GM21447 (cell line): Measurements from ENCODE around the gene RNF227.

Experiments
- ATAC-seq: cut with Tn5 transposase; IDR thresholded peaks from one replicate; pipeline ENCODE4 v1.9.1; 2021; ENCODE audit not compliant: unreplicated experiment

RNF227 gene

GRCh38 chr17:7930841-7931631, 14.9 kb upstream of the RNF227 start:
- no peak for ATAC-seq

DNA sequence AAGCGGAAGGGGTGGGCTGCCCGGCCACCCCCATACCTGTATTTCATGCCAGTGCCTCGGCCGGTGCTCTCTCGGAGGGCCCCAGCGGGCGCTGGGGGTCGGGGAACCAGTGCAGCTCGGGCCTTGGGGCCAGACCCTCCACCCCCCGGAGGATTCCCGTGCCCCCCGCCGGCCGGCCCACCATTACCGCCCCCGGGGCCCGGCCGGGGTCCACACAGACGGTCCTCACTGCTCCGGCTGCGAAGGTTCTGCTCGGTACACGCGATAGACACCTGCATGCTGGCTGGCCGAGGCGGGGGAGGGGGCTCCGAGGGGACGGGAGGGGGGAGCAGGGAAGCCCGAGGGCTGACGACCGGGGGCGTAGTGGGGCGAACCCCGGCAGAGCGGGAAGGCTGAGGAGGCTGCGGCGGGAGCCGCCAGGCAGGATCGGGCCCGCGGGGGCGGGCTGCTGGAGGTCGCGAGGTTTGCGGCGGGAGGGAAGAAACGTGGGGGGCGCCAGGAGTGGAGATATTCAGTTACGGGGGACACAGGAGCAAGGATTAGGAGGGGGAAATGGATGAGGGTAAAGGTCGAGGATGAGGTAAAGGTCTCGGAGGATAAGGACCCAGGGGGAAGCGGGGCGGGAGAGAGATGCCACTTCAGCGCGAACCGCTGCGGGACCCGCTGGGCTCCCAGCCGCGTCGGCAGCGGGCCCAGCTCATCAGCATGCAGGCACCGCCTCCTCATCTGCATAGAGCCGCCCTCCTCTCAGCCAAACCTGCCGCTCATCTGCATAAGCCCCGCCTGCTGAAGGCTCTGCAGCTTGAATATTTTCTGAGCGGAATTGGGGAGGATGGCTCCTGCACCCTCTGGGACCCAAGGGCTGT, 13.3 kb upstream of the RNF227 start, which contains the start of gene KCNAB3:
Gene KCNAB3, minus strand, starts transcription at position 699 of the 866 bp plus-strand sequence. Its CDS starts 421 bp downstream, at position 278.
- no peak for ATAC-seq

GRCh38 chr17:7927596-7927995, 11.5 kb upstream of the RNF227 start:
- no peak for ATAC-seq

GRCh38 chr17:7922845-7923628, 6.9 kb upstream of the RNF227 start:
- peak; percentile 52 for ATAC-seq

- ATAC-seq, result no peak
These were observed 6.3 kb upstream of the RNF227 start for GRCh38 chr17:7922269-7922844.

- ATAC-seq, result no peak
These were observed 719 bp upstream of the RNF227 start for GRCh38 chr17:7916808-7917207.

DNA sequence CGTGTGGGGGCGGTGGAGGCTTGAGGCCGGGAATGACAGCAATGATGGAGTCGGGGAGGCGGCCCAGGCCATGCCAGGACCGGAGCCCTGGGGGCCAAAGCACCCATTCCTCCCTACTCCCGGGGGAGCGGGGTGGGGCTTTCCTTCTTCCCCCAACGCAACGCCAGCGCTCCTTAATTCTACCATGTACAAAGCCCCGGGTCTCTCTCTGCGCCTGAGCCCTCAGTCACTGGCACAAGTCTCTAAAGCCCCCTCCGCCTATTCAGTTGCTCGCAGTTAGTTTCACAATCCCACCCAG, 245 bp upstream of the RNF227 start:
- ATAC-seq, result peak; percentile 10

- ATAC-seq, result peak; percentile 5
These were observed 894 bp downstream of the RNF227 start for GRCh38 chr17:7915179-7915610.

DNA sequence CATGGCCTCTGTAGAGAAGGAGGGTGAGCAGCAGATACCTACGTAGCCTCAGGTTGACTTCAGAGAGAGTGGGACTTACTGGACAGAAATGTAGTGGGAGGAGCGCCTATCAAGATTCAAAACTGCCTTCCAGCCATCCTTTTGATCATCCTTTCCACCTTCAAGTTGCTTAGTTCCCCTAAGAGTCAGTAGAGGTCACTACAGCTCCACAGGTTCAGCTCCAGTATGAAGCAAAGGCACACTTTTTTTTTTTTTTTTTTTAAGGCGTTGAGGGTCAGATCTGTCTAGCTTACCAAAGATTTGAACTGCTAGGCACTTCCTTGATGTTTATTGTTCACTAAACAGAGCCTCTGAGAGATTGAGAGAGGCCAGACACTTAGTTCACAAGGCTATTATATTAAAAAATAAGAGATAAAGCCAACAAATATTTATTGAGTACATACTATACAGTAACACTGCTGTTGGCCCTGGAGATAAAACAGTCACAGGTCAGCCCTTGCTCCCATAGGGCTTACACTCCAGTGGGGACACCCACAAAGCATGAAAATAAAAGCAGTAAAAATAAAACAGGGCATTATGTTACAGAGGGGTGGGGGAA, 3.1 kb downstream of the RNF227 start:
- ATAC-seq, result no peak

- ATAC-seq, result no peak
These were observed 5.0 kb downstream of the RNF227 start for GRCh38 chr17:7911116-7911515.

DNA sequence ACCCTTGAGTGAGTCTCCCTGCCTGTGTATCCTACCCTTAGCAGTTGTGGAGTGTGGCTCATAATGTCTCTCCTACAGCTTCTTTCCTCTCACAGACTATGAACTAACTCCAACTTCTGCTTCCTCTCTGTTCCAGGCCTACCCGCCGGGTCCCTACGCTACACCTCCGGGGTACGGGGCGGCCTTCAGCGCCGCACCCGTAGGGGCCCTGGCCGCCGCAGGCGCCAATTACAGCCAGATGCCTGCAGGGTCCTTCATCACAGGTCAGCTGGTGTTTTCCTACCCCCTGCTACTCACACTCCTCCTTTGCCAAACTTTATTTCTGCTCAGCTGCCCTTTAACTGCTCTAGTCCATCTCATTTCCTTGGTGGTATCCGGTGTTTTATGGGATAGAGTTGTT, 5.4 kb downstream of the RNF227 start:
- no peak for ATAC-seq

GRCh38 chr17:7910281-7910680, 5.8 kb downstream of the RNF227 start:
- ATAC-seq, result no peak

DNA sequence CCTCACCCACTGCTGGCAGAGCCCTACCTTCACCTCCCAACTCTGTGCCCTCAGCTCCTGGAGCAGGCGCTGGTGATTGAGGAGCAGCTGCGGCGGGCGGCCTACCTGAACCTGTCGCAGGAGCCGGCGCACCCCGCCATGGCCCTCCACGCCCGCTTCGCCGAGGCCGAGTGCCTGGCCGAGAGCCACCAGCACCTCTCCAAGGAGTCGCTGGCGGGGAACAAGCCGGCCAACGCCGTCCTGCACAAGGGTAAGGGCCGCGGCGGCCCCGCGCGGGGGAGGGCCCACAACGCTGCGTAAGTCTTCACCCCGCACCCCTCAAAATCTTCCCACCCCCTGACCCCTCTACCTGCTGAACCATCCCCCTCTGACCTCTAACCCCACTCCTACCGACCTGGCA, 7.0 kb downstream of the RNF227 start:
- no peak for ATAC-seq

DNA sequence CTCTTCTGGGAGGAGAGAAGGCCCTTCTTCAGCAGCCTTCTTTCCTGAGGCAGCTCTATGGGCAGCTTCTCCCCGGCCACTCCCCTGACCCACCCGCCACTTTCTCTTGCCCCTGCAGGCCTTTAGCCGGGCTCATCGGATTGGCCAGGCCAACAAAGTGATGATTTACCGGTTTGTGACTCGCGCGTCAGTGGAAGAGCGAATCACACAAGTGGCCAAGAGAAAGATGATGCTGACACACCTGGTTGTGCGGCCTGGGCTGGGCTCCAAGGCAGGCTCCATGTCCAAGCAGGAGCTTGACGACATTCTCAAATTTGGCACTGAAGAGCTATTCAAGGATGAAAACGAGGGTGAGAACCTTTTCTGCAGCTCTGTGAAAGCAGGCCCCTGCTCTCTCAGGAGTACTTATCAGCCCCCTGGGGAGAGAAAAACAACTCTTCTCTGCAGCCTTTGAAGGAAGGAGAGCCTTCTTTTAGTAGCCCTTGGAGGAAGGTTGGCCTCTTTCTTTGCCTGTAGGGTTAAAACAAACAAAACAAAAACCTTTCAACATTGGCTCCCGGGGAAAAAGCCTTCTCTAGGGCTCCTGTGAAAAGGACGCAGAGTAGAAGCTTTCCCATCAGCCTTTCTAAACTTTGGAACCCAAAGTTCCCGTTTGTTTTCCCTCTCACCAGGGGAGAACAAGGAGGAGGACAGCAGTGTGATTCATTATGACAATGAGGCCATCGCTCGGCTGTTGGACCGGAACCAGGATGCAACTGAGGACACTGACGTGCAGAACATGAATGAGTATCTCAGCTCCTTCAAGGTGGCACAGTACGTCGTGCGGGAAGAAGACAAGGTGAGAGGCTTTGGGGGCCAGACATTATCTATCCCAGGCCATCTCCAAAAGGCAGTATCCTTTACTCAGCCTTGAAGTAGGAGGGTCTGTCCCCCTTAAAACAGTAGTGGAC, 12.7 kb downstream of the RNF227 start:
- ATAC-seq, result no peak

DNA sequence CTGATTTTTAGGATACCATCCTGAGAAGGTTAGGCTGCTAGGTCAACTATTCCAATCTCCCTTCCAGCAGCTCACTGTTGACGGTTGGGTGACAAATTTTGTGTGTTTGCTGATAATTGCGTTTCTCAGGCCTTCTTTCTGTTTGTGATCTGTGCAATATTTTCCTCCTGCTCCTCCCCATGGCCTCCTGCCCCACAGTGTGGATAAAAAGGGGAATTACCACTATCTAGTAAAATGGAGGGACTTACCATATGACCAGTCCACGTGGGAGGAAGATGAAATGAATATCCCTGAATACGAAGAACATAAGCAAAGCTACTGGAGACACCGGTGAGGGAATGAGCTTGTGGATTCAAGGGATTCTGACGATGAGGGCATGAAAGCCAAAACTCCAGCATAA, 18.3 kb downstream of the RNF227 start:
- no peak for ATAC-seq

DNA sequence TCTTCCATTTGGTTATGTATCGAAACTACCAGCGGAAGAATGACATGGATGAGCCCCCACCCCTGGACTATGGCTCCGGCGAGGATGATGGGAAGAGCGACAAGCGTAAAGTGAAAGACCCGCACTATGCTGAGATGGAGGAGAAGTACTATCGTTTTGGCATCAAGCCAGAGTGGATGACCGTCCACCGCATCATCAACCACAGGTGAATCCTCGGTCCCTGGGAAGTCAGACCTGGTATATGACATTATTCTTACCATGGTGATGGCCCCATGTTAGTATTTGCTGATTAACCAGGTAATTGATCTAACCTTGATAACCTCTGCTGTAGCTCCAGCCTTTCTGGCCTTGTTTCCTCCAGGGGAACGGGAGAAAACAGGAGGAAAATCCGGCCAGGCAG, 19.0 kb downstream of the RNF227 start:
- no peak for ATAC-seq

GRCh38 chr17:7894866-7895265, 21.2 kb downstream of the RNF227 start:
- ATAC-seq, result no peak

DNA sequence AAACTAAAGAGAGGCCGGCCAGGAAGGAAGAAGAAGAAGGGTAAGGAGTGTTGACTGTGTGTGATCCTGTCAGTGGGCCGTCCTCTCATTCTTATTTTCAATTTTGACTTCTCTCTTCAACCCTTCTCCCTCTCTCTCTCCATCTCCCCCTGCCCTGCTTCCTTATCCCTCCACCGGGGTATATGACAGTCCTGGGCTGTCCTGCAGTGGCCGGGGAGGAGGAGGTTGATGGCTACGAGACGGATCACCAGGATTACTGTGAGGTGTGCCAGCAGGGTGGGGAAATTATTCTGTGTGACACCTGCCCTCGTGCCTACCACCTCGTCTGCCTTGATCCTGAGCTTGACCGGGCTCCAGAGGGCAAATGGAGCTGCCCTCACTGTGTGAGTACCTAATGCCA, 21.9 kb downstream of the RNF227 start:
- no peak for ATAC-seq

GRCh38 chr17:7893187-7893880, 22.8 kb downstream of the RNF227 start:
- ATAC-seq, result no peak
